Activated CD4-positive, alpha-beta T cell treated with anti-CD3 and anti-CD28 coated beads, Interleukin-2, amount 10 ng/mL, durations not matched to agents 24 days and 14 days (primary cell): Measurements from ENCODE around the gene SP8. TPM values are rescaled to one million over a fixed set of nuclear protein-coding genes. Genes with fewer than 3 reads are reported as not detected.

Experiments
- DNase-seq: peaks from one replicate; pipeline ENCODE4 v3.0.0; 2022
- H3K27ac Mint-ChIP-seq: one replicate; pipeline ENCODE4 v1.8.0; 2022; ENCODE audit warnings: mild to moderate bottlenecking, mixed read lengths
- H3K27me3 Mint-ChIP-seq: one replicate; pipeline ENCODE4 v1.8.0; 2022; ENCODE audit warnings: mixed read lengths
- H3K36me3 Mint-ChIP-seq: one replicate; pipeline ENCODE4 v1.8.0; 2022; ENCODE audit warnings: low read depth, mild to moderate bottlenecking, mixed read lengths
- H3K4me1 Mint-ChIP-seq: one replicate; pipeline ENCODE4 v1.8.0; 2021; ENCODE audit warnings: mixed read lengths
- H3K4me3 Mint-ChIP-seq: one replicate; pipeline ENCODE4 v1.8.0; 2022; ENCODE audit warnings: mild to moderate bottlenecking, moderate library complexity, mixed read lengths
- H3K9me3 Mint-ChIP-seq: one replicate; pipeline ENCODE4 v1.8.0; 2021; ENCODE audit warnings: mixed read lengths
- intact Hi-C: fragments of 100-400 bp; cut with micrococcal nuclease; formaldehyde crosslinking; loops from one replicate; pipeline ENCODE4 v1.15.1; 2023
- total RNA-seq: library from RNA; stranded (reverse); gene quantifications from 2 replicates; pipeline ENCODE4 v1.2.3, GENCODE V29; 2022

The SP8 gene
- total RNA-seq, 1 donor from 2014 or later, result not detected

DNA sequence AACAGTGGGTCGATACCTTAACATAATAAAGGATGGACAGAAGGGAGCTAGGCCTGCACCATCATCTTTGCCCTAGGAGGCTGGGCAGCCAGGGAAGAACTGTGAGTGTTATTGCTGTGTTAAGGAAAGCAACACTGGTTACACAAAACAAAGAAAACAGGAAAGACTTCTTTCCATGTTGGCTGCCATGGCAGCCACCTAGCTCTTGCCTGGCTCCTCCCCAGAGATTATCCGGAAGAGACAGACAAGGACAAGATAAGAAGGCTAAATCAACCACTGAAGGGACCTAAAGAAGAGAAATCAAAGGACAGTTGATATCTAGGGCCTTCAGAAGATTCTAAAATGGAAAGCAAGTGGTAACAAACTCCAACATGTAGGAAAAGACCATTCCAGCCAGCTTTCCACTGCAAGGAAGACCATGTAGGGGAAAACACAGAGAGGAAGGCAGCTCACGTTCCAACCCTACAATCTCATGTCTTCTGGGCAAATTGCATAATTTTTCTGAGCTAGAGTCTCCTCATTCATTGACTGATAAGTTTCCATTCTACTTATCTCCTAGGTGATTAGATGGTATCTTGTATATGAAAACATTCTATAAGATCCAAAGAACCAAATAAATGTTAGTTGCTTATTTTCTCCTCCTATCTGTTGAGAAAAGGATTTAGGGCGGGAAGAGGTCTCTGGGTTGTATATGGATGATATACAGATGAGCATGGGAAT is 51.2 kb downstream of the SP8 start:
- DNase-seq, result no peak
- intact Hi-C loops, result no loop called here
- H3K4me3 Mint-ChIP-seq, result no peak overlapping the region
- no peaks in the 10 kb centered on the region for H3K36me3 Mint-ChIP-seq
- H3K27ac Mint-ChIP-seq, result no peak overlapping the region
- H3K9me3 Mint-ChIP-seq, result no peaks in the 10 kb centered on the region
- no peaks in the 10 kb centered on the region for H3K27me3 Mint-ChIP-seq
- no peaks in the 10 kb centered on the region for H3K4me1 Mint-ChIP-seq

Other genes with a start within 250 kb of the SP8 start
- gene ABCB5, start 171.2 kb downstream of the SP8 start, total RNA-seq, result not detected in 2 replicates